Muscle of leg (tissue), 11 donors: ENCODE data around the gene OBI1. TPM values are rescaled to one million over a fixed set of nuclear protein-coding genes. Genes with fewer than 3 reads are reported as not detected.

ENCODE experiments used
- DNase-seq: peaks from one replicate; pipeline ENCODE4 v3.0.0; 2013
- H3K27ac ChIP-seq: one replicate; pipeline ENCODE4 v1.5.1; 2013; ENCODE audit warnings: mild to moderate bottlenecking, low read length, control low read depth
- H3K27me3 ChIP-seq: one replicate; pipeline ENCODE4 v1.6.1; 2013; ENCODE audit warnings: low read length; ENCODE audit not compliant: control insufficient read depth, insufficient read depth
- H3K36me3 ChIP-seq: one replicate; pipeline ENCODE4 v1.6.1; 2013; ENCODE audit warnings: low read length; ENCODE audit not compliant: control insufficient read depth, insufficient read depth
- H3K4me1 ChIP-seq: one replicate; pipeline ENCODE4 v1.6.1; 2013; ENCODE audit warnings: low read length; ENCODE audit not compliant: control insufficient read depth, insufficient read depth
- H3K4me3 ChIP-seq: one replicate; pipeline ENCODE4 v1.5.1; 2013; ENCODE audit warnings: low read length, control low read depth
- H3K9me3 ChIP-seq: replicated peaks from 2 replicates; pipeline ENCODE4 v1.6.1; 2013; ENCODE audit warnings: low read depth, low read length; ENCODE audit not compliant: control insufficient read depth
- WGBS: methylation state at CpG from one replicate; pipeline ENCODE4 v1.1.5; 2013; ENCODE audit warnings: missing lambda C conversion rate; ENCODE audit not compliant: insufficient coverage; 5-methylcytosine and 5-hydroxymethylcytosine counted together
- polyA plus RNA-seq, 8 donors: library from polyadenylated mRNA; unstranded; fragments of 120-200 nt; gene quantifications; one replicate each; pipeline versions ENCODE4 v1.2.1 to v1.2.3, GENCODE V29; 2013; ENCODE audit warnings: inconsistent platforms in 1 of 8, low replicate concordance in 1 of 8; ENCODE audit not compliant: insufficient read length in 8 of 8, insufficient read depth in 1 of 8
- total RNA-seq: library from RNA; stranded (reverse); fragments of 120-200 nt; gene quantifications from one replicate; pipeline ENCODE4 v1.2.4, GENCODE V29; 2013

Gene OBI1
- total and polyA plus RNA-seq, 9 donors, result 10.7 to 16.6 (median 14.4) TPM

DNA sequence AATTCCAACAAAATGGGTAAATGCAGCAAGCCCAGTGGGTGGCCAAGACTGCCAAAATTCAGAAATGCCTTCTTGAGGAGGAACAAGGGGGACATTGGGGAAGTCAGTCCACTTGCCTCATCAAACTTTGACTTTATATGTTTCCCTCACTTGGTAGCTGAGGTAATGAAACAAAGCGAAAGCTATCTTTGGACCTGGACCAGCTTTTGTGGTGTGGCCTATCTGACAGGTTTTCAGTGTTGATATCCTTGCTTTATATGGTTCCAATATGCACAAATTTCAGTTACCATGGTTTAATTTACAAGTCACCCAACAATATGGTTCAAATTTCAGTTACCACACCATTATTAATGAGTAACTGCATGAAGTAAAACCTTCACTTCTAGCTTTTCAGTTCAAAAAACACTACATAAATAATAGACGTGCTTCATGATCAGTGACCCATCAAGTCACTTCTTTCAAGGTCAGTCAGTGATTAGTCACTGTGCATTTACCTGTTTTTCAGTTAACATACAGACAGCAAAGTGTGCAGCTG lies 38.0 kb downstream of the OBI1 start:
- no peak overlapping the region for H3K27ac ChIP-seq
- no peaks in the 10 kb centered on the region for H3K4me1 ChIP-seq
- no peaks in the 10 kb centered on the region for H3K27me3 ChIP-seq
- no peak overlapping the region for H3K4me3 ChIP-seq
- H3K36me3 ChIP-seq, result peaks cover 4% of the 10 kb centered on the region
- 50% methylated on average over 1 of the region's 2 CpGs for WGBS
- H3K9me3 ChIP-seq, result no peaks in the 10 kb centered on the region
- no peak for DNase-seq

DNA sequence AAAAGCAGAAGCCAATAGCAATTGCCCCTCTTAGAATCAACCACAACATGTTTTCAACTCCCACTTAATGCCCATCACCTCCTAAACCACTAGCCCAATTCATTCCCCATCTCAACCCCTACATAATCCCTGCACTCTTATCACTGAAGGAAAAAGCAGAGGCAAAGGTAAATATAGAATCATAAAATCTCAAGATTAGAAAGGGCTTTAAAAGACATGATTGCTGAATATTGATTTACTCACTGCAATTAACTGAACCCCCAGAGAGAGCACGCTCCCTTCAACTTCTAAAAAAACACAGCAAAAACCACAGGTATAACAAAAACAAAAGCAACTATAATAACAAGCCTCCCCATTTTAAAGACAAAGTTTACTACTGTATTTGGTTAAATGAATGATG lies 40.5 kb downstream of the OBI1 start:
- Histone ChIP-seq H3K36me3 (peaks cover 9% of the 10 kb centered on the region), H3K27me3 (no peaks in the 10 kb centered on the region), H3K27ac (no peak overlapping the region), H3K4me1 (no peaks in the 10 kb centered on the region), H3K9me3 (no peaks in the 10 kb centered on the region), H3K4me3 (no peak overlapping the region)
- no peak for DNase-seq
- WGBS, result no CpG with 5 or more reads among the region's 1 CpG

DNA sequence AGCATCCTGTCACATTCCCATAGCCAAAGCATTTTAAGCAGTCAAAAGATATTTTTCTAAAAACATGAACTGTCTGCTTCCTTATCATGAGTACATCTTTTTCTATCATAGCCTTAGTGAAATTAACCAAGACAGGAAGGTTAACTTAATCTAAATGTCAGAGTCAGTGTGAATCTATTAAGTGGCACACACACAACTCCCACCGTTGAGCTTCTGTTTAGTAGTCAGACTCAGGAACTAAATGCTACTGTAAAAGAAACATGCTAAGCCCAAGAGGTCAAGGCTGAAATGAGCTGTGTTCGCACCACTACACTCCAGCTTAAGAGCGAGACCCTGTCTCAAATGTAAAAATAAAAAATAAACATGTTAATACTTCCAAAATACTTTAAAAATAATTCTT lies 47.9 kb downstream of the OBI1 start:
- H3K4me1 ChIP-seq, result peaks cover 27% of the 10 kb centered on the region
- whole genome bisulfite sequencing, result no CpG with 5 or more reads among the region's 3 CpGs
- peaks cover 5% of the 10 kb centered on the region for H3K36me3 ChIP-seq
- H3K27ac ChIP-seq, result no peak overlapping the region
- no peak for DNase-seq
- peaks cover 42% of the 10 kb centered on the region for H3K27me3 ChIP-seq
- H3K9me3 ChIP-seq, result no peaks in the 10 kb centered on the region
- H3K4me3 ChIP-seq, result no peak overlapping the region

DNA sequence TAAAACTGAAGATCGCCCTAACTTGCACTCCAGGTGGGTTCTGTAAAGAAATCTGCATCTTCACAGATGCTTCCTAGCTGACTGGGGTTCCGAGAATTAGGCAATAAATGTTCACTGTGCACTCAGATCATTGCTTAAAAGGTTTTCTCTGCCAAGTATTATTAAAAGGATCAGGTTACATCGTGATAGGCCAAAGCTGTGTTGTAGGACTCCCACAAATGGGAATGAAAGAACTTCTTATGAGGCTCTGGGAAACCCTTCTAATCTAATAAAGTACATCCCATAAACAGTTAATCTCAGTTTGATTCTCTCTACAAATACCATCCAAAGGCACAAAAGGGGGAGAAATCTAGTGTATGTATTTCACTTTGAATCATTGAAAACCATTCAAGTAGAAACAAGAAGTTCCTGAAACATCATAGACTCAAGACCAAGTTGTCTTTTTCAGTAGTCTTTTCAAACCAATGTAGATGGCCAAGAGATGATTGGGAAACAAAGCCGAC lies 48.5 kb downstream of the OBI1 start:
- WGBS, result no CpG with 5 or more reads among the region's 4 CpGs
- H3K4me1 ChIP-seq, result peaks cover 27% of the 10 kb centered on the region
- no peak overlapping the region for H3K4me3 ChIP-seq
- peaks cover 48% of the 10 kb centered on the region for H3K27me3 ChIP-seq
- H3K27ac ChIP-seq, result no peak overlapping the region
- H3K36me3 ChIP-seq, result peaks cover under 1% of the 10 kb centered on the region
- H3K9me3 ChIP-seq, result no peaks in the 10 kb centered on the region
- no peak for DNase-seq

DNA sequence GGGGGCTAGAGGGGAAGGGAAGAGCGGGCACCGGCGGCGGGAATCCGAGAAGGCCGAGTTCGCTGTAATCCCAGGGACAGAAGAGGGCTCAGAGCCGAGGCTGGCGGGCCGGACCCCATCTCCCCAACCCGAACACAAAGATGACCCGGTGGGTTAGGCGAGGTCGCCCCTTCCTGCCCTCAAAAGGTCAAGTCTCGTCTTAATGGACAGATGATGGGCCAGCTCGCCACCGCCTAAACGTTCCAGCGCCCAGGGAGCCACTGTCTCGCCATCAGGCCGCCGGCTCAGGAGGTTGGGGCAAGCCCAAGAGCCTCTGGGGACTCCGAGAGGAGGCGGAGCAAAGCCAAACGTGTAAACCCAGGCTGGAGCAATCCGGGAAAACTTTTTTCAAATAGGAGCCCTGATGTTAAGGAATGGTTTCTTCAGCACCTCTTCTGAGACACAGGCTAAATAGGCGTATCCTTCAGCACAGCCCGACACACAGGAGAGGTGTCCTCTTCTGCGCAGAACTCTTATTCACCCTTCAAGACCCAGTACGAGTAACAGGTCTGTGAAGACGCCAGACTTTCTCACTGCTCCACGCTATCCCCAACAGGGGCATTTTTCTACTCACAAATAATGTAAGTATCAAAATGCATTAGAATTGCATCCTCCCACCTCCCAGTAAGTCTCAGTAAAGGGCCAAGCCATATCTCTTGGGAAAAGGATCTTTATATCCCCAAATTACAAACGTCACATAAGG lies 49.3 kb downstream of the OBI1 start:
- WGBS, result 7% methylated on average over 23 of the region's 33 CpGs
- H3K27me3 ChIP-seq, result peaks cover 56% of the 10 kb centered on the region
- peak overlapping the region; percentile 39 for H3K4me3 ChIP-seq
- H3K27ac ChIP-seq, result no peak overlapping the region
- H3K9me3 ChIP-seq, result no peaks in the 10 kb centered on the region
- DNase-seq, result no peak
- no peaks in the 10 kb centered on the region for H3K36me3 ChIP-seq
- H3K4me1 ChIP-seq, result peaks cover 27% of the 10 kb centered on the region

DNA sequence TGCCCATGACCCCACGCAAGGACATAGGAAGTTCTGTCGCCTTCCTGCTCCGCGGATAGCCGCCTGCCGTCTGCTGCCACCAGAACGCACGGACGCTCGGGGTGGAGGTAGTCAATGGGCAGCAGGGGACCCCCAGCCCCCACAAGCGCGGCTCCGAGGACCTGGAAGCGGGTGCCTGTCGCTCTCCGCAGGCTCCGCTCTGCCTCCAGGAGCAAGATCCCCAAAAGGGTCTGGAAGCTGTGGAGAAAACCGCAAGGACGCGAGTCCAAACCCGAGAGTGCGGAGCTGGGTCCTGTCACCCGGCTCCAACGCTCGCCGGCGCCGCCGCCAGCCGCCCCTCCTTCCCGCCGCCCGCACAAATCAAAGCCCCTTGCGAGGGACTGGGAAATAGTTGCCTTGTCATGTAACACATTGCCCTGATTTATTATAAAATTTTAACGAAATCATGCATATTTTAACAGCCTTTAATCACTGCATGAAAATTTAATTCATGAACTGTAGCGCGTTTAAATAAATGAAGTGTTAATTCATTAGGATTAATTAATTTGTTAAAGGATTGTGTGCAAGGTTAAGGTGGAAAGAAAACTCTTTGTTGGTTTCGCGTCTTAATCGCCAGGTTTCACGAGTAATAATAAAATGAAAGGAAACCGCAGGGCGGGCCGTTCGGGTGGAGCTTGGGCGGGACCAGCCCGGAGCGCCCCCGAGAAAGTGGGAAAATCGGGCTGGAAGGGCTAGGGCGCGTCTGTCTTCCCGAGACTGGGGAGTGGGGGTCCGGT lies 50.1 kb downstream of the OBI1 start:
- no peaks in the 10 kb centered on the region for H3K9me3 ChIP-seq
- no peak overlapping the region for H3K27ac ChIP-seq
- H3K36me3 ChIP-seq, result no peaks in the 10 kb centered on the region
- DNase-seq, result no peak
- peaks cover 63% of the 10 kb centered on the region for H3K27me3 ChIP-seq
- peaks cover 27% of the 10 kb centered on the region for H3K4me1 ChIP-seq
- WGBS, result under 1% methylated on average over 39 of the region's 54 CpGs
- peak overlapping the region; percentile 39 for H3K4me3 ChIP-seq

DNA sequence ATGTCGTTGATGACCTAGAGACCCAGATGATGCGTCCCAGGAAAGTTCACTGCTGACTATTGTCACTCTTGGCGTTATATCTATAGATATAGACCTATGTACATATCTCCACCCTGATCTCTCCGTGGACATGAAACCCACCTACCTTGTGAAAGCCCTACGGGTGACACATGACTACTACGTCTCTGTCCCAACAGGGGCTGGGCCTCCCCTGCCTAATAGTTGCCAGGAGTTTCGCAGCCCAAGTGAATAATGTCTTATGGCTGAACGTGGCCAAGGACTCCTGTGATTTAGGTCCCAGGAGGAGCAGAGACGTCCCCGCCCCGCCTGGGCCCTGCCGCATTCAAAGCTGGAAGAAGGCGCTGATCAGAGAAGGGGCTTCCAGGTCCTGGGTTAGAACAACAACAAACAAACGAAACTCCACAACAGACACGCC lies 50.7 kb downstream of the OBI1 start:
- Histone ChIP-seq H3K4me3 (peak overlapping the region; percentile 39), H3K27me3 (peaks cover 69% of the 10 kb centered on the region), H3K36me3 (no peaks in the 10 kb centered on the region), H3K27ac (no peak overlapping the region), H3K9me3 (no peaks in the 10 kb centered on the region), H3K4me1 (peaks cover 29% of the 10 kb centered on the region)
- no peak for DNase-seq
- 7% methylated on average over 11 of the region's 15 CpGs for WGBS

DNA sequence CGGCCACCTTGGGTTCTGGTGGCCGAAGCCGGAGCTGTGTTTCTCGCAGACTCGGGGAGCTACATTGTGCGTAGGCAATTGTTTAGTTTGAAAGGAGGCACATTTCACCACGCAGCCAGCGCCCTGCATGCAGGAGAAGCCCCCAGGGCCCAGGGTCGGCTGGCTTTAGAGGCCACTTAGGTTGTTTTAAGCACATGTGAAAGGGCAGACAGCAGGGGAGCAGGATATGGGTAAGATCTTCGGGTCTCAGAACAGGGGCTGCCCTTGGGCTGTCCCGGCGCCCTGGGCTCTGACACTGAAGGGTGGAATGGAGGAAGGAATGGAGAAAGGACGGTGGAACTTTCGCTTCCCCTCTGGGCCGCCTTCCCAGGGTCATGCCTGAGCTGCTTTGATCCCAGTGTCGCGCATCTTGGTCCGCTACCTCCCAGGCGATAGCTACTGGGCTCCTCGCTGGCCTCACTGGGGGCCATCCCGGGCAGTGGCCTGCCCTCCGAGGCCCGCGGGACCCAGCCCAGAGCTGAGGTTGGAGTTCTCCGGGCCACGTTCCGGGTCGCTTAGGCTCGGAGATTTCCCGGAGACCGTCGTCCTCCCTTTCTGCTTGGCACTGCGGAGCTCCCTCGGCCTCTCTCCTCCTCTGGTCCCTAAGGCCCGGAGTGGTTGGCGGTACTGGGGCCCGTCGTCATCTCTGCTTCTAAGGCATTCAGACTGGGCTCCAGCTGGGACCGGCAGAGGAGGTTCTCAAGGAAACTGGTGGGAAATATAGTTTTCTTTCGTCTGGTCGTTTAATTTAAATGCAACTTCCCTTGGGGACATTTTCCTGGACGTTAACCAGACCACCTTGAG lies 51.3 kb downstream of the OBI1 start:
- H3K4me3 ChIP-seq, result no peak overlapping the region
- WGBS, result 13% methylated on average over 27 of the region's 42 CpGs
- no peak for DNase-seq
- peaks cover 31% of the 10 kb centered on the region for H3K4me1 ChIP-seq
- peaks cover 75% of the 10 kb centered on the region for H3K27me3 ChIP-seq
- H3K36me3 ChIP-seq, result no peaks in the 10 kb centered on the region
- H3K9me3 ChIP-seq, result no peaks in the 10 kb centered on the region
- no peak overlapping the region for H3K27ac ChIP-seq

DNA sequence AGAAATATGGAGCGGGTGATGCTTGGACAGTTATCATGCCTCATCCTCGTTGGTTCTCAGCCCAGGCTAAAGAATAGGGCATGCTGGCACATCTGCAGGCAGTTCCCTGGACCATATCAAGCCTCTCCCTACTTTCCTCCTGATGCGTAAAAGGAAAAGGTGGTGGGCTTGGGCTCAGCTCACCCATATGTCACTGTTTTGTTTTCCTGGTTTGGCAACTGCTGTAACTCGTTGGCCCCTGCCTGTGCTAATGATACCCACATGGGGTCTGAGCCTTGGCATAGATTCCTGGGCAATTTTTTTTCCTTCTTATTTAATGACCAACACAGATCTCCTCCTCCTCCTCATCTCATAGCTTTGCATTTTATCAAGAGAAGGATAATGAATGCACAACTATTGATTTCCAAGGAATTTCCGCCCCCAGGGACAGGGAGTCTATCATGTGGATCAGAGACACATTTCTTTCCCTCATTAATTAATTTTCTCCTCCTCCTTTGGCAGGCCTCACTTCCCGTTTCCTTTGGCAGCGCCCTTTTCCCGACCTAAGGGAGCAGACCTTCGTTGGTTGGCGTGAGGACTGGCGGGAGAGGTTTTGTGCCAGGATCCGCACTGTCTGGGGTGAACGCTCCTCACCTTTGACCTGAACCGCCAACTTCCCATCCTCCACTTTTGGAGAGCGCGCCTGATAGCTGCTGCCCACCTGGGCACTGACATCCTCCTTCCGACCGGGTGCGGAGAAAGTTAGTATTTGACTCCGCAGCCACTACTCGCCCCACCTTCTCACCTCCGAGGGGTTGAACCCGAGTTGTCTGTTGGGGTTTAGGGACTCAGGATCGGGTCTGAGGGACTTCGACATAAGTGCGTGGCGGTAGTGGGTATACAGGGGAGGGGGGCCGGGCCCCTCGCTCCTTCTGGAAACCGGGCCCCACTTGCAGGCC lies 52.2 kb downstream of the OBI1 start:
- DNase-seq, result no peak
- WGBS, result 6% methylated on average over 14 of the region's 30 CpGs
- H3K27me3 ChIP-seq, result peaks cover 81% of the 10 kb centered on the region
- H3K4me1 ChIP-seq, result peaks cover 36% of the 10 kb centered on the region
- no peaks in the 10 kb centered on the region for H3K9me3 ChIP-seq
- H3K27ac ChIP-seq, result no peak overlapping the region
- H3K4me3 ChIP-seq, result no peak overlapping the region
- H3K36me3 ChIP-seq, result no peaks in the 10 kb centered on the region
